Hematopoietic multipotent progenitor cell treated with erythropoietin and hydrocortisone succinate and interleukin-3 and kit ligand, for 6 days (in vitro differentiated cells): ENCODE data around the gene RAC3.
"Not testable (repeated sequence)": the region's sequence is repeated elsewhere in the genome, so short reads cannot be mapped to it uniquely, and the experiment has no call there.

ENCODE experiments used
- DNase-seq: peaks from one replicate; pipeline ENCODE4 v3.0.0-alpha.2; 2015

RAC3 gene

GRCh38 chr17:82025401-82026107 lies 5.9 kb upstream of the RAC3 start:
- no peak for DNase-seq

GRCh38 chr17:82028246-82028645 lies 3.2 kb upstream of the RAC3 start:
- no peak for DNase-seq

GRCh38 chr17:82028966-82029365 lies 2.5 kb upstream of the RAC3 start:
- DNase-seq: no peak

- no peak for DNase-seq
Measured at GRCh38 chr17:82029391-82029790, 2.1 kb upstream of the RAC3 start.

GRCh38 chr17:82029990-82030469 lies 1.4 kb upstream of the RAC3 start:
- DNase-seq: no peak

- DNase-seq: peak; percentile 87
Measured at GRCh38 chr17:82030470-82031302, 792 bp upstream of the RAC3 start.

- peak; percentile 47 for DNase-seq
Measured at GRCh38 chr17:82031885-82032627, 578 bp downstream of the RAC3 start.

- no peak for DNase-seq
Measured at GRCh38 chr17:82033359-82034085, 2.0 kb downstream of the RAC3 start.

- no peak for DNase-seq
Measured at GRCh38 chr17:82034371-82035011, 3.0 kb downstream of the RAC3 start.

GRCh38 chr17:82035488-82035887 lies 4.0 kb downstream of the RAC3 start:
- DNase-seq: no peak

GRCh38 chr17:82035956-82036633 lies 4.6 kb downstream of the RAC3 start:
- no peak for DNase-seq

GRCh38 chr17:82036634-82037091 lies 5.2 kb downstream of the RAC3 start:
- no peak for DNase-seq

GRCh38 chr17:82037092-82037888 lies 5.8 kb downstream of the RAC3 start, which contains the start of gene DCXR:
Gene DCXR, minus strand, starts transcription at chr17:82037697. Its CDS starts 15 bp downstream, at chr17:82037682.
- DNase-seq: peak; percentile 99

GRCh38 chr17:82037889-82038195 lies 6.4 kb downstream of the RAC3 start:
- DNase-seq: no peak

GRCh38 chr17:82038796-82039409 lies 7.4 kb downstream of the RAC3 start:
- DNase-seq: not testable (repeated sequence)

- DNase-seq: no peak
Measured at GRCh38 chr17:82039695-82040299, 8.3 kb downstream of the RAC3 start.

- no peak for DNase-seq
Measured at GRCh38 chr17:82041144-82041814, 9.8 kb downstream of the RAC3 start.

GRCh38 chr17:82042649-82043048 lies 11.2 kb downstream of the RAC3 start:
- no peak for DNase-seq

- DNase-seq: no peak
Measured at GRCh38 chr17:82043507-82043906, 12.0 kb downstream of the RAC3 start.
